HEK293 (cell line): ENCODE results near the gene EIF4A3.

Experiments used
- CTCF ChIA-PET: fragments of 350-600 bp; formaldehyde crosslinking; extraction: SDS; loops from one replicate; lab custom pipeline; 2021; ENCODE audit warnings: antibody characterized with exemption; lab: Yijun Ruan, JAX
- POLR2A ChIA-PET: fragments of 300-600 bp; formaldehyde crosslinking; extraction: SDS; loops from one replicate; lab custom pipeline; 2020; ENCODE audit warnings: antibody characterized with exemption, inconsistent platforms; lab: Yijun Ruan, JAX
- H3K27ac ChIP-seq: fragments of 200-500 bp; sonication (Bioruptor generic); 2 replicates; pipeline ENCODE4 v1.5.1; 2014; ENCODE audit warnings: low read depth, low read length, control low read depth, inconsistent platforms; ENCODE audit errors: extremely low read depth
- H3K36me3 ChIP-seq, 2 experiments: fragments of 200-500 bp in 1 of 2; sonication (Bioruptor generic) in 1 of 2; 1 replicate in 1 of 2; 2 replicates in 1 of 2; pipeline ENCODE4 v1.5.1; 2014 to 2017; ENCODE audit warnings: inconsistent platforms in 2 of 2, low read length in 2 of 2; ENCODE audit not compliant: control insufficient read depth in 2 of 2, insufficient read depth in 1 of 2
- H3K4me1 ChIP-seq: fragments of 200-500 bp; sonication (Bioruptor generic); 2 replicates; pipeline ENCODE4 v1.5.1; 2014; ENCODE audit warnings: mild to moderate bottlenecking, low read length, inconsistent platforms; ENCODE audit not compliant: control insufficient read depth, insufficient read depth
- H3K4me3 ChIP-seq: 2 replicates; pipeline ENCODE4 v1.5.1; 2011; ENCODE audit warnings: low read depth, mild to moderate bottlenecking, control low read depth, low read length, moderate library complexity
- H3K9me3 ChIP-seq: fragments of 200-500 bp; sonication (Bioruptor generic); 2 replicates; pipeline ENCODE4 v1.5.1; 2014; ENCODE audit warnings: low read depth, low read length, inconsistent platforms; ENCODE audit not compliant: control insufficient read depth, insufficient read depth
- KLF10 ChIP-seq: fragments of 450-650 bp; IDR thresholded peaks from 2 replicates; pipeline ENCODE4 v1.5.1; 2018; ENCODE audit warnings: missing biosample characterization, mild to moderate bottlenecking, missing genetic modification characterization
- SP3 ChIP-seq: fragments of 450-650 bp; formaldehyde crosslinking; IDR thresholded peaks from 2 replicates; pipeline ENCODE4 v1.5.1; 2016; ENCODE audit warnings: missing biosample characterization, missing genetic modification characterization
- TRIM28 ChIP-seq: IDR thresholded peaks from 2 replicates; pipeline ENCODE4 v1.6.1; 2011; ENCODE audit warnings: low read length, control low read depth, borderline replicate concordance
- TSHZ1 ChIP-seq: fragments of 450-650 bp; formaldehyde crosslinking; IDR thresholded peaks from 2 replicates; pipeline ENCODE4 v1.5.1; 2016; ENCODE audit warnings: missing biosample characterization, missing genetic modification characterization, borderline replicate concordance
- ZBTB7A ChIP-seq: fragments of 450-650 bp; formaldehyde crosslinking; IDR thresholded peaks from 2 replicates; pipeline ENCODE4 v1.5.1; 2016; ENCODE audit warnings: low read depth, missing biosample characterization, missing genetic modification characterization
- ZFHX2 ChIP-seq: fragments of 450-650 bp; formaldehyde crosslinking; conservative IDR thresholded peaks from 2 replicates; pipeline ENCODE4 v1.5.1; 2016; ENCODE audit warnings: missing biosample characterization, missing genetic modification characterization
- ZNF23 ChIP-seq: fragments of 450-650 bp; formaldehyde crosslinking; IDR thresholded peaks from 2 replicates; pipeline ENCODE4 v1.5.1; 2016; ENCODE audit warnings: missing biosample characterization, missing genetic modification characterization, borderline replicate concordance
- ZNF341 ChIP-seq: fragments of 450-650 bp; formaldehyde crosslinking; IDR thresholded peaks from 2 replicates; pipeline ENCODE4; 2016; ENCODE audit warnings: low read depth, missing biosample characterization, missing genetic modification characterization
- ZNF37A ChIP-seq: fragments of 450-650 bp; IDR thresholded peaks from 2 replicates; pipeline ENCODE4 v1.5.1; 2018; ENCODE audit warnings: missing biosample characterization, missing genetic modification characterization
- ZNF449 ChIP-seq: fragments of 450-650 bp; formaldehyde crosslinking; IDR thresholded peaks from 2 replicates; pipeline ENCODE4 v1.5.1; 2017; ENCODE audit warnings: missing biosample characterization, mild to moderate bottlenecking, missing genetic modification characterization, moderate library complexity
- ZNF518A ChIP-seq: fragments of 450-650 bp; formaldehyde crosslinking; conservative IDR thresholded peaks from 2 replicates; pipeline ENCODE4 v1.5.1; 2016; ENCODE audit warnings: low read depth, missing biosample characterization, missing genetic modification characterization
- ZNF623 ChIP-seq: fragments of 450-650 bp; formaldehyde crosslinking; IDR thresholded peaks from 2 replicates; pipeline ENCODE4 v1.5.1; 2016; ENCODE audit warnings: missing biosample characterization, missing genetic modification characterization

EIF4A3 gene

GRCh38 chr17:80097127-80097621 lies 49.8 kb downstream of the EIF4A3 start (continued):
- no peak for TF ChIP-seq ZNF449 (tag by site-specific recombination)
- no peak for TF ChIP-seq ZNF23 (tag by site-specific recombination)
- TF ChIP-seq ZFHX2 (tag by site-specific recombination) = no peak
- no peak for TF ChIP-seq TSHZ1 (tag by site-specific recombination)
- TF ChIP-seq, all 188 proteins: peak for 0

GRCh38 chr17:80096561-80097021 lies 50.3 kb downstream of the EIF4A3 start:
- ChIA-PET POLR2A (no interaction called here), CTCF (no interaction called here)
- Histone ChIP-seq H3K27ac (no peak overlapping the region), H3K9me3 (no peaks in the 10 kb centered on the region), H3K4me1 (peaks cover 4% of the 10 kb centered on the region; the same call in 1 of the 2 replicates), H3K36me3 (no peaks in the 10 kb centered on the region), H3K4me3 (no peak overlapping the region)
- TF ChIP-seq TRIM28 = no peak
- TF ChIP-seq ZNF518A (tag by site-specific recombination) = no peak
- no peak for TF ChIP-seq ZNF37A (tag by site-specific recombination)
- TF ChIP-seq ZBTB7A (tag by site-specific recombination) = no peak
- no peak for TF ChIP-seq KLF10 (tag by site-specific recombination)
- TF ChIP-seq SP3 (tag by site-specific recombination) = no peak

- H3K4me3 ChIP-seq = no peak overlapping the region
- CTCF ChIA-PET = interaction anchor here (0.6 kb wide), 1 partner anchor 9 kb away, joined by 3 read pairs; no protein-coding TSS in a partner anchor
- TF ChIP-seq ZNF341 = 0 out of 2 replicates have a peak, but pooled peaks have one; percentile 19
- TF ChIP-seq ZNF623 (tag by site-specific recombination) = no peak
- H3K27ac ChIP-seq = no peak overlapping the region
- H3K4me1 ChIP-seq = peaks cover 6% of the 10 kb centered on the region; the same call in 1 of the 2 replicates
- no peaks in the 10 kb centered on the region for H3K36me3 ChIP-seq
- no peaks in the 10 kb centered on the region for H3K9me3 ChIP-seq
- POLR2A ChIA-PET = no interaction called here
Observed at GRCh38 chr17:80095844-80096475, 51.0 kb downstream of the EIF4A3 start.
